Measurements from ENCODE around the gene KLHL25.

Gene KLHL25

GRCh38 chr15:85754989-85755388, 39.7 kb downstream of the KLHL25 start:
- no peak for TF ChIP-seq CTCF (IDR thresholded peaks at IDR 0.05; ENCODE audit: extremely low read depth, insufficient read depth, missing control alignments)
- no peak for DNase-seq (ENCODE audit: low spot score)
- in situ Hi-C loops (cut with MboI; ENCODE audit: low pct_unique_long_range_greater_than_20kb, low sequenced_read_pairs, unreplicated experiment): no loop called here

- TF ChIP-seq CTCF (IDR thresholded peaks at IDR 0.05; ENCODE audit: extremely low read depth, insufficient read depth, missing control alignments): no peak
- no peak for DNase-seq (ENCODE audit: low spot score)
- in situ Hi-C loops (cut with MboI; ENCODE audit: low pct_unique_long_range_greater_than_20kb, low sequenced_read_pairs, unreplicated experiment): no loop called here
These were observed 40.8 kb downstream of the KLHL25 start for GRCh38 chr15:85753791-85754452.

GRCh38 chr15:85753261-85753660, 41.5 kb downstream of the KLHL25 start:
- DNase-seq (ENCODE audit: low spot score): no peak
- in situ Hi-C loops (cut with MboI; ENCODE audit: low pct_unique_long_range_greater_than_20kb, low sequenced_read_pairs, unreplicated experiment): no loop called here
- TF ChIP-seq CTCF (IDR thresholded peaks at IDR 0.05; ENCODE audit: extremely low read depth, insufficient read depth, missing control alignments): no peak

GRCh38 chr15:85752491-85752961, 42.2 kb downstream of the KLHL25 start:
- in situ Hi-C loops (cut with MboI; ENCODE audit: low pct_unique_long_range_greater_than_20kb, low sequenced_read_pairs, unreplicated experiment): no loop called here
- no peak for TF ChIP-seq CTCF (IDR thresholded peaks at IDR 0.05; ENCODE audit: extremely low read depth, insufficient read depth, missing control alignments)
- no peak for DNase-seq (ENCODE audit: low spot score)

GRCh38 chr15:85752124-85752475, 42.6 kb downstream of the KLHL25 start:
- no peak for DNase-seq (ENCODE audit: low spot score)
- in situ Hi-C loops (cut with MboI; ENCODE audit: low pct_unique_long_range_greater_than_20kb, low sequenced_read_pairs, unreplicated experiment): no loop called here
- no peak for TF ChIP-seq CTCF (IDR thresholded peaks at IDR 0.05; ENCODE audit: extremely low read depth, insufficient read depth, missing control alignments)

- no peak for TF ChIP-seq CTCF (IDR thresholded peaks at IDR 0.05; ENCODE audit: extremely low read depth, insufficient read depth, missing control alignments)
- in situ Hi-C loops (cut with MboI; ENCODE audit: low pct_unique_long_range_greater_than_20kb, low sequenced_read_pairs, unreplicated experiment): no loop called here
- DNase-seq (ENCODE audit: low spot score): no peak
These were observed 43.2 kb downstream of the KLHL25 start for GRCh38 chr15:85751291-85752123.

All from GM13977 (cell line).